Brain microvascular endothelial cell (primary cell): ENCODE data around the gene TBC1D10B.

Source experiments
- DNase-seq: peaks from one replicate; pipeline ENCODE4 v3.0.0-alpha.2; 2020
- H3K27ac ChIP-seq: fragments of 250-450 bp; sonication (Bioruptor Pico); 2 replicates; pipeline ENCODE4 v1.5.1; 2020; ENCODE audit warnings: mild to moderate bottlenecking, moderate library complexity
- H3K27me3 ChIP-seq: fragments of 250-450 bp; sonication (Bioruptor Pico); replicated peaks from 2 replicates; pipeline ENCODE4 v1.5.1; 2020; ENCODE audit warnings: mild to moderate bottlenecking
- H3K36me3 ChIP-seq: fragments of 250-450 bp; sonication (Bioruptor Pico); replicated peaks from 2 replicates; pipeline ENCODE4 v1.5.1; 2020; ENCODE audit warnings: mild to moderate bottlenecking
- H3K4me3 ChIP-seq: 2 replicates; pipeline ENCODE4 v1.5.1; 2011; ENCODE audit warnings: low read depth, mild to moderate bottlenecking, control low read depth, low read length, moderate library complexity
- in situ Hi-C: cut with HindIII; loops from 2 replicates; pipeline ENCODE4 v1.10.0; 2017; ENCODE audit warnings: low sequenced_read_pairs, low pct_ligation_motif_present
- TF ChIP-seq, protein P1 (sequence below): IDR thresholded peaks from 2 replicates; pipeline ENCODE4 v1.5.1; 2011; ENCODE audit warnings: low read depth, mild to moderate bottlenecking, moderate library complexity, low read length, control low read depth, inconsistent platforms; ENCODE audit errors: missing control alignments

Gene TBC1D10B

DNA sequence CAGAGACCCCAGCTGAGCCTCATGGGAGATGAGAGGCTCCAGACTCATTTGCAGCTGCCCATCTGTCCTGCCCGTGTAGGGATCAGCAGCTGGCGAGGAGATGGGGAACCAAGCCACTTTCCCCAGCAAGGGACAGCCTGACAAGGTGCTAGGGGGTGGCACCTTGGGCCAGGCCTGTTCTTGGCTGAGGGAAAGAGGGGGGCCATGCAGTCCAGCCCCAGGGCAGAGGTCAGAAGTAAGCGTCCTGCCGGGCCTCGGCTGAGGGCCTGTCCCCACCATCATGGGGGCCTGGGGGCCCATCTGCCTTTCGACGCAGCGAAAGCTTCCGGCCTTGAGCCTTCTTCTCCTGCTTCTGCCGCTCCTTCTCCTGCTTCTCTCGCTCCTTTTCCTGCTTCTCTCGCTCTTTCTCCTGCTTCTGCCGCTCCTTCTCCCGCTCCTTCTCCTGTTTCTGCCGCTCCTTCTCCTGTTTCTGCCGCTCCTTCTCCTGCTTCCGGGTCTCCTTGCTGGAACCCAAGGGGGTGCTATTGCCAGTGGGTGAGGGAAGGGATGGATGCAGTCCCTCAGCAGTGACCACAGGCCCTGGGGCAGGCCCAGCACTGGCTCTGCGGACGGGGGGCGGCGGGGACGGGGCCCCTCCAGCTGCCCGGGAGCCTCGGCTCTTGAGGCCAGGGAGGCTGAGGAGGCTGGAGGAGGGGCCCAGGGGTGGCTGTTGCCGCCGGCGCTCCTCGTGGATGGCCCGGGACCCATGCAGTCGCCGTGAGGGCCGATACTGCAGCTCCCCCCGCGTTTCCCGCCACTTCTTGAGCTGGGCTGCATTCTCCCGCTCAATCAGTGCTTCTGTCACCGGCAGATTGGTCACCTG lies 12.3 kb downstream of the TBC1D10B start:
- Histone ChIP-seq H3K36me3 (peaks cover 45% of the 10 kb centered on the region), H3K27ac (no peak overlapping the region)
- in situ Hi-C loops, result no loop called here

DNA sequence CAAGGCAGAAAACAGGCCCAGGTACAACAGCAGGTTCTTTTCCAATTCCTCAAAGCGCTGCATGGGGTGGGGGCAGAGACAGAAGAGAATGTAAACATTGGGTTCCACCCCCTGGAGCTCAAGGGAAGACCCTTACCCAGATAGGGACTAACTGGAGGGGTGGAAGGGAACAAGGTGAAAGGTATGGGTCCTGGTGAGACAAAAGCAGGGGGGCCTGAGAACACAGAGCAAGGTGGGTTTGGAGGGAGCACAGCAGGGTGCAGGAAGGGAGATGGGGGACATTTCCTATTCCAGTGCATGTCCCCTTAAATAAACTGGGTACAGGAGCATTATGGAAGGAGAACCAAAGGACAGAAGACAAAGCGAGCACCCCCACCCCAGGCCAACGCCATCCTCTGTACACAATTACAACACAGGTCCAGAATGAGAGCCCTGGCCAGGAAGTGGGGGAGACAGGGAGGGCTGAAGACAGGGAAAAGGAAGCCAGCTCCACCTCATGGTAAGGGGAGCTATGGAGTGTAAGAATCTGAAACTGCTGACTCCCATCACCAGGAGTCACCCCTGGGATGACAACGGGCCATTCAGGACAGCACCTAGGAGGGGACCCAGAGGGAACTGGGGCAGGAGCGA lies 13.1 kb downstream of the TBC1D10B start:
- no peak overlapping the region for H3K27ac ChIP-seq
- no peak for DNase-seq
- TF ChIP-seq, protein P1, sequence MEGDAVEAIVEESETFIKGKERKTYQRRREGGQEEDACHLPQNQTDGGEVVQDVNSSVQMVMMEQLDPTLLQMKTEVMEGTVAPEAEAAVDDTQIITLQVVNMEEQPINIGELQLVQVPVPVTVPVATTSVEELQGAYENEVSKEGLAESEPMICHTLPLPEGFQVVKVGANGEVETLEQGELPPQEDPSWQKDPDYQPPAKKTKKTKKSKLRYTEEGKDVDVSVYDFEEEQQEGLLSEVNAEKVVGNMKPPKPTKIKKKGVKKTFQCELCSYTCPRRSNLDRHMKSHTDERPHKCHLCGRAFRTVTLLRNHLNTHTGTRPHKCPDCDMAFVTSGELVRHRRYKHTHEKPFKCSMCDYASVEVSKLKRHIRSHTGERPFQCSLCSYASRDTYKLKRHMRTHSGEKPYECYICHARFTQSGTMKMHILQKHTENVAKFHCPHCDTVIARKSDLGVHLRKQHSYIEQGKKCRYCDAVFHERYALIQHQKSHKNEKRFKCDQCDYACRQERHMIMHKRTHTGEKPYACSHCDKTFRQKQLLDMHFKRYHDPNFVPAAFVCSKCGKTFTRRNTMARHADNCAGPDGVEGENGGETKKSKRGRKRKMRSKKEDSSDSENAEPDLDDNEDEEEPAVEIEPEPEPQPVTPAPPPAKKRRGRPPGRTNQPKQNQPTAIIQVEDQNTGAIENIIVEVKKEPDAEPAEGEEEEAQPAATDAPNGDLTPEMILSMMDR, result no peak
- no peaks in the 10 kb centered on the region for H3K27me3 ChIP-seq
- no peak overlapping the region for H3K4me3 ChIP-seq
- in situ Hi-C loops, result no loop called here
- peaks cover 53% of the 10 kb centered on the region for H3K36me3 ChIP-seq

More for the DNA sequence above, 12.3 kb downstream of the TBC1D10B start:
- DNase-seq, result no peak
- no peak overlapping the region for H3K4me3 ChIP-seq
- no peaks in the 10 kb centered on the region for H3K27me3 ChIP-seq
- TF ChIP-seq, protein P1, result no peak

DNA sequence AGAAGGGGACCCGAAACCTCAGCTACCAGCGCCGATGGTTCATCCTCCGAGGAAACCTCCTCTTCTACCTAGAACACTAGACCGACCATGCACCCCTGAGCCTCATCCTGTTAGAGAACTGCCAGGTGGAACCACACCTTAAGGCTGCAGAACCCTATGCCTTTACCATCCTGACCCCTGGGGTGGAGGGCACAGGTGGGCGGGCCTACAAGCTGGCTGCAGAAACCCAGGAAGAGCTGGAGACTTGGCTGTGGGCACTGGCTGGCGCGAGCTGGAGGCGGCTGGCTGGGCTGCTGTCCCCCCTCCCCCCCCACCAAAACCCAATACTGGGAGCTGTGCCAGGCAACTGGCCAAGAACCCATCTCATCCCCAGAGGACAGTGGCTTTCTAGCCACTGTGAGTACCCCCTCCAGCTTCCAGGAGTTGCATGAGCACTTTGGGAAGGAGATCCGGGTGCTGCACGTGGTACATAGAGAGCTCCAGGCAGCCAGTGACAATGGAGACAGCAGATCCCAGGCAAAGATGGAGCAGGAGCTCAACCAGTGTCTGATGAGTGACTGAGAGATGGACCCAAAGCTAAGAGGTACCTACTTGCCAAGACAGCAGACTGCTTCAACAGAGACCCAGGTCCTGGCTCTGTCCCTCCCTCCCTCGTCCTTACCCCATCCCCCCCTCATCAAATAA lies 13.8 kb downstream of the TBC1D10B start:
- no peaks in the 10 kb centered on the region for H3K27me3 ChIP-seq
- TF ChIP-seq, protein P1, result no peak
- no peak for DNase-seq
- no peak overlapping the region for H3K27ac ChIP-seq
- H3K4me3 ChIP-seq, result no peak overlapping the region
- H3K36me3 ChIP-seq, result peaks cover 59% of the 10 kb centered on the region
- in situ Hi-C loops, result no loop called here

DNA sequence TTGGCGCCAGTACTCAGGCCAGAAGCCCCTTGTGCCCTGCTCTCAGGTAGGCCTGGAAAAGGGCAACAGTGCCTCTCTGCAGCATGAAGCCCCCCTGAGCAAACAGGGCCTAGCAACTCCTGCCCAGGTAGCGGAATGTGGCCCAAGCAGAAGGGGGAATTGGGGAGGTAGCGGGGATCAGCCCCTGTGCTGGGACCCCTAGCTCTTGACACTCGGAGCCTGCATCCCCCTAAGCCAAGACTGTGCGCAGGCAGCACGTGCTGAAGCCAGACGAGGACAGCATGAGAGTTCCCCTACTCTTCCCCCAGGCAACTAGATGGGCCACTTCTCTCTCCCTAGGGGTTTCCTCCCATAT lies 14.4 kb downstream of the TBC1D10B start:
- H3K36me3 ChIP-seq, result peaks cover 61% of the 10 kb centered on the region
- no peak for DNase-seq
- in situ Hi-C loops, result no loop called here
- peak overlapping the region; percentile 96 for H3K27ac ChIP-seq
- H3K27me3 ChIP-seq, result no peaks in the 10 kb centered on the region
- TF ChIP-seq, protein P1, result no peak
- peak overlapping the region; percentile 98 for H3K4me3 ChIP-seq

DNA sequence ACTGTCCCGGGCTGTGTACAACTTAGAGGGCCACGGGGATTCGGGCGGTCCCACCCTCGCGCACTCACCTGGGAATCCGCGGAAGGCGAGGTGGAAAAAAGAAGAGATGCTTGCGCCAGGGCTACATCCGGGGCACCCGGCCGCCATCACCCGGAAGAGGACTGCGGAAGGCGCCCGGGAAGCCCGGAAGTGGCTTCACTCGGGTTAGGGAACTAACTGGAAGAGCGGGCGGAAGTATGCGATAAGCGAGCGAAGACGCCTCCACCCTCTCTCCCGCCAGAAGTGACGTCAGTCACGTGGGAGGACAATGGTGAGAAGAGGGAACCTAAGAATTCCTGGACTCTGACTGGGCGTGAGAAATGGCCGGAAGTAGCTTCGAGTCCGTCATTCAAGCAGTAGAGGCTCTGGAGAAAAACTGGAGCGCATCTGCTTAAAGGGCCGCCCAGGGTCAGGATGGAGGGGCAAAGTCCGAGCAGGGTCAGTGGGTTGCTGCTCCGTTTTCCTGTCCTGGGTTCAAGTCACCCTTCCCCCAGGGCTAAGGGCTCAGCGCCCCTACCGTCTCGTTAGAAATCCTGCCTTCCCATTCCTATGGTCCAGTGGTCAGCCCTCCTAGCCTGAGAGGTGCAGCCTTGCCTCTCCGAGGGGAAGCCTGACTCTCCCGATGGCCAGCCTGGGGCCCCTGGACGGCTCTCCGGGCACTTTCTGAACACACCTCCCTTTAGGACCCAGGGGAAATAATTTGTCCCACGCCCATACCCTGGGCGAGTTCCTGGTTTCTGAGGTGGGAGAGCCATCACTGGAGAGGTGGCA lies 14.9 kb downstream of the TBC1D10B start, which contains the start of gene CD2BP2:
Gene CD2BP2, minus strand, starts transcription at position 165 of the 810 bp plus-strand sequence. CDS start 627 bp downstream, outside the sequence.
- H3K4me3 ChIP-seq, result peak within 1 kb of the TSS; percentile 98
- DNase-seq, result peak; percentile 96
- in situ Hi-C loops, result no loop called here
- H3K36me3 ChIP-seq, result peaks cover 66% of the 10 kb centered on the region
- no peaks in the 10 kb centered on the region for H3K27me3 ChIP-seq
- peak within 1 kb of the TSS; percentile 96 for H3K27ac ChIP-seq
- TF ChIP-seq, protein P1, result no peak
